Neural cell (in vitro differentiated cells): ENCODE measurements around the gene TMEM134.

ENCODE experiments used
- CTCF ChIP-seq: fragments of 450-650 bp; IDR thresholded peaks from 2 replicates; pipeline ENCODE4 v1.5.1; 2014; ENCODE audit warnings: antibody characterized with exemption, mild to moderate bottlenecking, moderate library complexity; ENCODE audit not compliant: poor library complexity, severe bottlenecking
- EP300 ChIP-seq: fragments of 450-650 bp; conservative IDR thresholded peaks from 2 replicates; pipeline ENCODE4 v1.6.1; 2014; ENCODE audit warnings: antibody characterized with exemption, mild to moderate bottlenecking, moderate library complexity; ENCODE audit not compliant: poor library complexity, severe bottlenecking
- EZH2 ChIP-seq: fragments of 200-600, 300-800 bp; shearing (Covaris generic), sonication (generic); IDR thresholded peaks from 2 replicates; pipeline ENCODE4 v1.6.1; 2014; ENCODE audit warnings: antibody characterized with exemption, low read length, borderline replicate concordance, mild to moderate bottlenecking; ENCODE audit not compliant: insufficient read depth, poor library complexity, severe bottlenecking
- MXI1 ChIP-seq: fragments of 450-650 bp; conservative IDR thresholded peaks from 2 replicates; pipeline ENCODE4 v1.6.1; 2014; ENCODE audit warnings: antibody characterized with exemption, mild to moderate bottlenecking; ENCODE audit not compliant: poor library complexity, severe bottlenecking
- POLR2AphosphoS5 ChIP-seq: IDR thresholded peaks from 2 replicates; pipeline ENCODE4 v1.6.1; 2012
- RAD21 ChIP-seq: fragments of 450-650 bp; conservative IDR thresholded peaks from 2 replicates; pipeline ENCODE4 v1.6.1; 2014; ENCODE audit warnings: antibody characterized with exemption, mild to moderate bottlenecking, moderate library complexity
- SMC3 ChIP-seq: fragments of 450-650 bp; conservative IDR thresholded peaks from 2 replicates; pipeline ENCODE4 v1.6.1; 2014; ENCODE audit warnings: antibody characterized with exemption, mild to moderate bottlenecking, moderate library complexity; ENCODE audit not compliant: poor library complexity

GRCh38 chr11:67468456-67468758 lies 644 bp downstream of the TMEM134 start:
- TF ChIP-seq CTCF (no peak), RAD21 (no peak), POLR2AphosphoS5 (no peak), EZH2 (no peak), SMC3 (no peak), EP300 (no peak), MXI1 (no peak)
